Body of pancreas (tissue), 4 donors: ENCODE results near the gene COL26A1.
"Not testable (repeated sequence)": the region's sequence is repeated elsewhere in the genome, so short reads cannot be mapped to it uniquely, and the experiment has no call there.

ENCODE experiments used
- CTCF ChIP-seq, 7 experiments: fragments of 450-650 bp in 4 of 7; fragments of 200-600 bp in 3 of 7; sonication (generic) in 3 of 7; IDR thresholded peaks; one replicate each; pipeline ENCODE4 v1.5.1; 2016 to 2019; ENCODE audit warnings: antibody characterized with exemption in 7 of 7
- POLR2A ChIP-seq, 3 donors: fragments of 450-650 bp; IDR thresholded peaks; one replicate each; pipeline ENCODE4 v1.6.1; 2016; ENCODE audit warnings: antibody characterized with exemption in 3 of 3, mild to moderate bottlenecking in 2 of 3

DNA sequence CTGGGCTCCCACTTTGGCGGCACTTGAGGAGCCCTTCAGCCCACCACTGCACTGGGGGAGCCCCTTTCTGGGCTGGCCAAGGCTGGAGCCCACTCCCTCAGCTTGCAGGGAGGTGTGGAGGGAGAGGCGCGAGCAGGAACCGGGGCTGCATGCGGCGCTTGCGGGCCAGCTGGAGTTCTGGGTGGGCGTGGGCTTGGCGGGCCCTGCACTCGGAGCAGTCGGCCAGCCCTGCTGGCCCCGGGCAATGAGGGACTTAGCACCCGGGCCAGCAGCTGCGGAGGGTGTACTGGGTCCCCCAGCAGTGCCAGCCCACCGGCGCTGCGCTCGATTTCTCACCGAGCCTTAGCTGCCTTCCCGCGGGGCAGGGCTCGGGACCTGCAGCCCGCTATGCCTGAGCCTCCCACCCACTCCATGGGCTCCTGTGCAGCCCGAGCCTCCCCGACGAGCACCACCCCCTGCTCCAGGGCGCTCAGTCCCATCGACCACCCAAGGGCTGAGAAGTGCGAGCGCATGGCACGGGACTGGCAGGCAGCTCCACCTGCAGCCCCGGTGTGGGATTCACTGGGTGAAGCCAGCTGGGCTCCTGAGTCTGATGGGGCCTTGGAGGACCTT lies 14.1 kb upstream of the COL26A1 start:
- TF ChIP-seq CTCF, POLR2A (IDR thresholded peaks at IDR 0.05): not testable (repeated sequence)
